ENCODE data around the gene SASH3. TPM values are rescaled to one million over a fixed set of nuclear protein-coding genes. Genes with fewer than 3 reads are reported as not detected.

Gene SASH3
- total RNA-seq, 1 experiment from 2014 or later = 0.42 TPM

DNA sequence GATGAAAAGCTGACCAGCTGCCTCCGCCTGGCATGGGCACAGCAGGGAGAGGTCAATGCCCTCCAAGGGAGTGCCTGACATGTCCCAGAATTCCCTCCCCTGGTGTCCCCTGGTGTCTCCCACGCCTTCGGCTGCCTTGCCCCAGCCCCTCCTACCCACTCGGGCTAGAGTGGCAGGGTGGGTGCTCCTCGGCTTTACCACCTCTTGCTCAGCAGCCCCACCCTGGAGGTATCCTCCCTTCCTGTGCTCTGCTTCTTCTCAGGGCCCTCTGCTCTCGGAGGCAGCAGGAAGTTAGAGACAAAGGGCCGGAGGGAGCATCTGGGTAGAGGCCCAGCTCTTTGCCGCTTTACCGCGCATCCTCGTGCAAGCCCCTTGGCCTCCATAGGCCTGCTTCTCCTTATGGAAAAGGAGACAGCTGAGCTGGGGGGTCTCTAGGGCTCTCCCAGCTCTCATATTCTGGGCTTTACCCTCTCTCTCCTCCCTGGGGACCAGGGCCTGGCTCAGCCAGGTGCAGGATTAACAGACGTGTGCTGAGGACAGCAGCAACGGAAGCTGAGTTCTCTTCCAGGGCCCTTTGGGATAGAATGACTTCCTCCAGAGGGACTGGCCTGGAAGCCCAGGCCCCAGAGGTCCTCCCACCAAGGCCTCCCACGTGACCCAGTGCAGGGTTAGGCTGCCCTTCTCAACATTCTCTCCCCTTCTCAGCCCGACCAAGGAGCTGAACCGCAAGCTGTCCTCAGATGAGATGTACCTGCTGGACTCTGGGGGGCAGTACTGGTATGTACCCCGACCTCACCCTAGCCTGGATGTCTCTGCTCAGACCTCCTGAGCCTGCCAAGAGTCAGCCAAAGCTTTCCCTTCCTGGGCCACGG lies 23.7 kb upstream of the SASH3 start:
- no peak overlapping the region for H3K4me3 ChIP-seq (replicated peaks in 1 of 2; ENCODE audit: low read depth in 1 of 2, low read length in 2 of 2)
- no peaks in the 10 kb centered on the region for H3K79me2 ChIP-seq (ENCODE audit: insufficient read depth, low read length)
- H3K9me2 ChIP-seq (ENCODE audit: insufficient read depth) = no peaks in the 10 kb centered on the region
- CTCF ChIA-PET = interaction anchor here (1.0 kb wide), 1 partner anchor 305 kb away, joined by 4 read pairs; no protein-coding TSS in a partner anchor
- H2AFZ ChIP-seq (ENCODE audit: low read depth, low read length, poor library complexity, severe bottlenecking) = no peak overlapping the region
- TF ChIP-seq RAD21 (IDR thresholded peaks at IDR 0.05; ENCODE audit: low read depth) = peak; percentile 20; the same call in 1 of the 2 replicates
- TF ChIP-seq, protein P1, sequence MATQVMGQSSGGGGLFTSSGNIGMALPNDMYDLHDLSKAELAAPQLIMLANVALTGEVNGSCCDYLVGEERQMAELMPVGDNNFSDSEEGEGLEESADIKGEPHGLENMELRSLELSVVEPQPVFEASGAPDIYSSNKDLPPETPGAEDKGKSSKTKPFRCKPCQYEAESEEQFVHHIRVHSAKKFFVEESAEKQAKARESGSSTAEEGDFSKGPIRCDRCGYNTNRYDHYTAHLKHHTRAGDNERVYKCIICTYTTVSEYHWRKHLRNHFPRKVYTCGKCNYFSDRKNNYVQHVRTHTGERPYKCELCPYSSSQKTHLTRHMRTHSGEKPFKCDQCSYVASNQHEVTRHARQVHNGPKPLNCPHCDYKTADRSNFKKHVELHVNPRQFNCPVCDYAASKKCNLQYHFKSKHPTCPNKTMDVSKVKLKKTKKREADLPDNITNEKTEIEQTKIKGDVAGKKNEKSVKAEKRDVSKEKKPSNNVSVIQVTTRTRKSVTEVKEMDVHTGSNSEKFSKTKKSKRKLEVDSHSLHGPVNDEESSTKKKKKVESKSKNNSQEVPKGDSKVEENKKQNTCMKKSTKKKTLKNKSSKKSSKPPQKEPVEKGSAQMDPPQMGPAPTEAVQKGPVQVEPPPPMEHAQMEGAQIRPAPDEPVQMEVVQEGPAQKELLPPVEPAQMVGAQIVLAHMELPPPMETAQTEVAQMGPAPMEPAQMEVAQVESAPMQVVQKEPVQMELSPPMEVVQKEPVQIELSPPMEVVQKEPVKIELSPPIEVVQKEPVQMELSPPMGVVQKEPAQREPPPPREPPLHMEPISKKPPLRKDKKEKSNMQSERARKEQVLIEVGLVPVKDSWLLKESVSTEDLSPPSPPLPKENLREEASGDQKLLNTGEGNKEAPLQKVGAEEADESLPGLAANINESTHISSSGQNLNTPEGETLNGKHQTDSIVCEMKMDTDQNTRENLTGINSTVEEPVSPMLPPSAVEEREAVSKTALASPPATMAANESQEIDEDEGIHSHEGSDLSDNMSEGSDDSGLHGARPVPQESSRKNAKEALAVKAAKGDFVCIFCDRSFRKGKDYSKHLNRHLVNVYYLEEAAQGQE (IDR thresholded peaks at IDR 0.05; ENCODE audit: low read depth) = no peak
- H3K27me3 ChIP-seq (ENCODE audit: insufficient read depth, low read length) = no peaks in the 10 kb centered on the region
- H3K27ac ChIP-seq (ENCODE audit: low read depth, low read length) = no peak overlapping the region
- intact Hi-C loops (cut with micrococcal nuclease) = no loop called here
- POLR2A ChIA-PET = no interaction called here
- H3K36me3 ChIP-seq (ENCODE audit: control insufficient read depth in 1 of 2, insufficient read depth in 2 of 2, low read length in 2 of 2) = no peaks in the 10 kb centered on the region
- H3K4me1 ChIP-seq (ENCODE audit: control insufficient read depth in 1 of 2, insufficient read depth in 2 of 2, low read length in 2 of 2) = peaks cover 0 to 5% of the 10 kb centered on the region in 2 experiments; a peak in 1 of 4 replicates
- no TSS peak for BruUV-seq (replicated peaks)
- no peak overlapping the region for H3K4me2 ChIP-seq (ENCODE audit: low read length)
- RAD21 ChIA-PET (ENCODE audit: low non-redundant PET in 1 of 2, low total read pairs in 2 of 2, uncharacterized antibody in 2 of 2, unreplicated experiment in 2 of 2) = no interaction called here
- no peaks in the 10 kb centered on the region for H4K20me1 ChIP-seq (ENCODE audit: insufficient read depth)
- peak; percentile 59 for ATAC-seq
- no peak overlapping the region for H3K9ac ChIP-seq (ENCODE audit: low read length)
- H3K9me3 ChIP-seq (ENCODE audit: control insufficient read depth in 1 of 2, insufficient read depth in 1 of 2, low read depth in 1 of 2, low read length in 2 of 2) = no peaks in the 10 kb centered on the region
- DNase-seq (ENCODE audit: low read depth, low spot score) = no peak

DNA sequence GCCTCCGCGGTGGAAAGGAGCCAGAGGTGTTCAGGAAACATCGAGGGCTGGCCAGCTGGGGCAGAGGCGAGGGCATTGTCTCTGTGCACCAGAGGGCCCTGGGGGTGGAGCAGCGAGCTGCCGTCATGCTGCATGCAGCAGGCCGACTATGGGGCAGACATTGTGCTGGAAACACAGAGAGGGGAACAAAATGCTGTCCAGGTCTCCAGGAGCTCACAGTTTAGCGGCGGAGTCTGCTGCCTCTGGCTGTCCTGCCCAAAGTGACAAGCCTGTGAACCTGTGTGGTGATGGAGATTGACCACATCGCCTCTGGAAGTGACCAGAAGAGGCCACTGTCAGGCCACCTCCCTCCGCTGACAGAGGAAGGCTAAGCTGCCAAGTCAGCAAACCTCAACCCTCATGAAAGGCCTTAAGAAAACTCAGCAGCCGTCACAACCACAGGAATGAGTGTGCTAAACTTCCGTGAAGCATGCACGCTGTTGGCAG lies 20.1 kb upstream of the SASH3 start:
- H3K27me3 ChIP-seq (ENCODE audit: insufficient read depth, low read length) = no peaks in the 10 kb centered on the region
- no peaks in the 10 kb centered on the region for H3K79me2 ChIP-seq (ENCODE audit: insufficient read depth, low read length)
- intact Hi-C loops (cut with micrococcal nuclease) = no loop called here
- H3K4me1 ChIP-seq (ENCODE audit: control insufficient read depth in 1 of 2, insufficient read depth in 2 of 2, low read length in 2 of 2) = peaks cover 0 to 5% of the 10 kb centered on the region in 2 experiments; a peak in 1 of 4 replicates
- no peaks in the 10 kb centered on the region for H3K9me3 ChIP-seq (ENCODE audit: control insufficient read depth in 1 of 2, insufficient read depth in 1 of 2, low read depth in 1 of 2, low read length in 2 of 2)
- no peak overlapping the region for H3K4me2 ChIP-seq (ENCODE audit: low read length)
- H3K36me3 ChIP-seq (ENCODE audit: control insufficient read depth in 1 of 2, insufficient read depth in 2 of 2, low read length in 2 of 2) = no peaks in the 10 kb centered on the region
- RAD21 ChIA-PET (ENCODE audit: low non-redundant PET in 1 of 2, low total read pairs in 2 of 2, uncharacterized antibody in 2 of 2, unreplicated experiment in 2 of 2) = no interaction called here
- H3K9me2 ChIP-seq (ENCODE audit: insufficient read depth) = no peaks in the 10 kb centered on the region
- no peak overlapping the region for H3K9ac ChIP-seq (ENCODE audit: low read length)
- no peak for DNase-seq (ENCODE audit: low read depth, low spot score)
- no peaks in the 10 kb centered on the region for H4K20me1 ChIP-seq (ENCODE audit: insufficient read depth)
- no peak overlapping the region for H2AFZ ChIP-seq (ENCODE audit: low read depth, low read length, poor library complexity, severe bottlenecking)
- TF ChIP-seq ZFX (IDR thresholded peaks at IDR 0.05) (no peak), SIN3A (IDR thresholded peaks at IDR 0.05; ENCODE audit: low read depth) (no peak), SRF (IDR thresholded peaks at IDR 0.05; ENCODE audit: low read depth) (no peak), CEBPB (IDR thresholded peaks at IDR 0.05; ENCODE audit: low read depth) (no peak), TCF7L2 (IDR thresholded peaks at IDR 0.05; ENCODE audit: borderline replicate concordance, extremely low read depth, insufficient read depth, insufficient read length) (no peak), ELF1 (IDR thresholded peaks at IDR 0.05; ENCODE audit: borderline replicate concordance, low read depth) (no peak)
- no peak overlapping the region for H3K27ac ChIP-seq (ENCODE audit: low read depth, low read length)
- no TSS peak for BruUV-seq (replicated peaks)
- POLR2A ChIA-PET = no interaction called here
- ATAC-seq = no peak
- CTCF ChIA-PET = no interaction called here
- no peak overlapping the region for H3K4me3 ChIP-seq (replicated peaks in 1 of 2; ENCODE audit: low read depth in 1 of 2, low read length in 2 of 2)

Data from HCT116 (cell line).